ENCODE results near the gene TMEM131. TPM values are rescaled to one million over a fixed set of nuclear protein-coding genes. Genes with fewer than 3 reads are reported as not detected.

Gene TMEM131
- total and polyA plus RNA-seq, 2 of the 8 experiments (the other 6 are each of a cell fraction or from before 2014, with no cell fraction given): 9.7 to 22.9 TPM

DNA sequence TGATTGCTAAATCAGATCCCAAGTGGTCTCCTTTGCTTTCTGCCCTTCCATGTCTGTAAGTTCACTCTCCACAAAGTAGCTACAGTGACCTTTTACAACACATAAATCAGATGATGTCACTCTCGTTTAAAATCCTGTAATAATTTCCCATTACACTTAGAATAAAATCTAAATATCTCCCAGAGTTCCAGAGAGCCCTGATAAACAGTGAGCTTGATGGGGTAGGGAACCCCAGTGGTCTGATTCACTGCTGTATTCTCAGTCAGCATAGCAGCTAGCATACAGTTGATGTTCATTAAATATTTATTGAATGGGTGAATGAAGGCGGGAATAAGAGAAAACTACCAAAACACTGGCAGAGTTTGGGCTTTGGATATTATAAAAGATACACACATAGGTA is 164.6 kb downstream of the TMEM131 start (continued):
- TF ChIP-seq, protein P1, sequence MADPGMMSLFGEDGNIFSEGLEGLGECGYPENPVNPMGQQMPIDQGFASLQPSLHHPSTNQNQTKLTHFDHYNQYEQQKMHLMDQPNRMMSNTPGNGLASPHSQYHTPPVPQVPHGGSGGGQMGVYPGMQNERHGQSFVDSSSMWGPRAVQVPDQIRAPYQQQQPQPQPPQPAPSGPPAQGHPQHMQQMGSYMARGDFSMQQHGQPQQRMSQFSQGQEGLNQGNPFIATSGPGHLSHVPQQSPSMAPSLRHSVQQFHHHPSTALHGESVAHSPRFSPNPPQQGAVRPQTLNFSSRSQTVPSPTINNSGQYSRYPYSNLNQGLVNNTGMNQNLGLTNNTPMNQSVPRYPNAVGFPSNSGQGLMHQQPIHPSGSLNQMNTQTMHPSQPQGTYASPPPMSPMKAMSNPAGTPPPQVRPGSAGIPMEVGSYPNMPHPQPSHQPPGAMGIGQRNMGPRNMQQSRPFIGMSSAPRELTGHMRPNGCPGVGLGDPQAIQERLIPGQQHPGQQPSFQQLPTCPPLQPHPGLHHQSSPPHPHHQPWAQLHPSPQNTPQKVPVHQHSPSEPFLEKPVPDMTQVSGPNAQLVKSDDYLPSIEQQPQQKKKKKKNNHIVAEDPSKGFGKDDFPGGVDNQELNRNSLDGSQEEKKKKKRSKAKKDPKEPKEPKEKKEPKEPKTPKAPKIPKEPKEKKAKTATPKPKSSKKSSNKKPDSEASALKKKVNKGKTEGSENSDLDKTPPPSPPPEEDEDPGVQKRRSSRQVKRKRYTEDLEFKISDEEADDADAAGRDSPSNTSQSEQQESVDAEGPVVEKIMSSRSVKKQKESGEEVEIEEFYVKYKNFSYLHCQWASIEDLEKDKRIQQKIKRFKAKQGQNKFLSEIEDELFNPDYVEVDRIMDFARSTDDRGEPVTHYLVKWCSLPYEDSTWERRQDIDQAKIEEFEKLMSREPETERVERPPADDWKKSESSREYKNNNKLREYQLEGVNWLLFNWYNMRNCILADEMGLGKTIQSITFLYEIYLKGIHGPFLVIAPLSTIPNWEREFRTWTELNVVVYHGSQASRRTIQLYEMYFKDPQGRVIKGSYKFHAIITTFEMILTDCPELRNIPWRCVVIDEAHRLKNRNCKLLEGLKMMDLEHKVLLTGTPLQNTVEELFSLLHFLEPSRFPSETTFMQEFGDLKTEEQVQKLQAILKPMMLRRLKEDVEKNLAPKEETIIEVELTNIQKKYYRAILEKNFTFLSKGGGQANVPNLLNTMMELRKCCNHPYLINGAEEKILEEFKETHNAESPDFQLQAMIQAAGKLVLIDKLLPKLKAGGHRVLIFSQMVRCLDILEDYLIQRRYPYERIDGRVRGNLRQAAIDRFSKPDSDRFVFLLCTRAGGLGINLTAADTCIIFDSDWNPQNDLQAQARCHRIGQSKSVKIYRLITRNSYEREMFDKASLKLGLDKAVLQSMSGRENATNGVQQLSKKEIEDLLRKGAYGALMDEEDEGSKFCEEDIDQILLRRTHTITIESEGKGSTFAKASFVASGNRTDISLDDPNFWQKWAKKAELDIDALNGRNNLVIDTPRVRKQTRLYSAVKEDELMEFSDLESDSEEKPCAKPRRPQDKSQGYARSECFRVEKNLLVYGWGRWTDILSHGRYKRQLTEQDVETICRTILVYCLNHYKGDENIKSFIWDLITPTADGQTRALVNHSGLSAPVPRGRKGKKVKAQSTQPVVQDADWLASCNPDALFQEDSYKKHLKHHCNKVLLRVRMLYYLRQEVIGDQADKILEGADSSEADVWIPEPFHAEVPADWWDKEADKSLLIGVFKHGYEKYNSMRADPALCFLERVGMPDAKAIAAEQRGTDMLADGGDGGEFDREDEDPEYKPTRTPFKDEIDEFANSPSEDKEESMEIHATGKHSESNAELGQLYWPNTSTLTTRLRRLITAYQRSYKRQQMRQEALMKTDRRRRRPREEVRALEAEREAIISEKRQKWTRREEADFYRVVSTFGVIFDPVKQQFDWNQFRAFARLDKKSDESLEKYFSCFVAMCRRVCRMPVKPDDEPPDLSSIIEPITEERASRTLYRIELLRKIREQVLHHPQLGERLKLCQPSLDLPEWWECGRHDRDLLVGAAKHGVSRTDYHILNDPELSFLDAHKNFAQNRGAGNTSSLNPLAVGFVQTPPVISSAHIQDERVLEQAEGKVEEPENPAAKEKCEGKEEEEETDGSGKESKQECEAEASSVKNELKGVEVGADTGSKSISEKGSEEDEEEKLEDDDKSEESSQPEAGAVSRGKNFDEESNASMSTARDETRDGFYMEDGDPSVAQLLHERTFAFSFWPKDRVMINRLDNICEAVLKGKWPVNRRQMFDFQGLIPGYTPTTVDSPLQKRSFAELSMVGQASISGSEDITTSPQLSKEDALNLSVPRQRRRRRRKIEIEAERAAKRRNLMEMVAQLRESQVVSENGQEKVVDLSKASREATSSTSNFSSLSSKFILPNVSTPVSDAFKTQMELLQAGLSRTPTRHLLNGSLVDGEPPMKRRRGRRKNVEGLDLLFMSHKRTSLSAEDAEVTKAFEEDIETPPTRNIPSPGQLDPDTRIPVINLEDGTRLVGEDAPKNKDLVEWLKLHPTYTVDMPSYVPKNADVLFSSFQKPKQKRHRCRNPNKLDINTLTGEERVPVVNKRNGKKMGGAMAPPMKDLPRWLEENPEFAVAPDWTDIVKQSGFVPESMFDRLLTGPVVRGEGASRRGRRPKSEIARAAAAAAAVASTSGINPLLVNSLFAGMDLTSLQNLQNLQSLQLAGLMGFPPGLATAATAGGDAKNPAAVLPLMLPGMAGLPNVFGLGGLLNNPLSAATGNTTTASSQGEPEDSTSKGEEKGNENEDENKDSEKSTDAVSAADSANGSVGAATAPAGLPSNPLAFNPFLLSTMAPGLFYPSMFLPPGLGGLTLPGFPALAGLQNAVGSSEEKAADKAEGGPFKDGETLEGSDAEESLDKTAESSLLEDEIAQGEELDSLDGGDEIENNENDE (IDR thresholded peaks at IDR 0.05; ENCODE audit: insufficient replicate concordance, low read length): no peak
- TF ChIP-seq CREB1 (IDR thresholded peaks at IDR 0.05) (no peak), SIRT6 (IDR thresholded peaks at IDR 0.05; ENCODE audit: low read length) (no peak), ATF3 (IDR thresholded peaks at IDR 0.05; ENCODE audit: insufficient read depth, low read depth, low read length) (no peak)

Measured in H1 (cell line).